Measurements from ENCODE around the gene ANKRD11. TPM values are rescaled to one million over a fixed set of nuclear protein-coding genes. Genes with fewer than 3 reads are reported as not detected.

The ANKRD11 gene
- total RNA-seq, 2 donors from 2014 or later = 118 to 159 TPM

GRCh38 chr16:89289428-89290395 is 200.6 kb downstream of the ANKRD11 start:
- WGBS, 2 experiments (ENCODE audit: insufficient coverage in 1 of 2, insufficient read length in 1 of 2) = 75 to 84% methylated on average over 12 to 21 of the region's 25 CpGs
- H3K27ac ChIP-seq (ENCODE audit: low read depth, low read length) = no peak overlapping the region
- H3K9ac ChIP-seq (ENCODE audit: extremely low read depth, low read length, poor library complexity, severe bottlenecking) = no peak overlapping the region
- Mint-ChIP-seq H3K9me3 (no peaks in the 10 kb centered on the region), H3K36me3 (ENCODE audit: low read depth) (peaks cover 33% of the 10 kb centered on the region), H3K27me3 (ENCODE audit: insufficient read depth) (no peaks in the 10 kb centered on the region), H3K4me3 (no peak overlapping the region), H3K4me1 (peaks cover 44% of the 10 kb centered on the region), H3K27ac (peak overlapping the region; percentile 91)
- H3K36me3 ChIP-seq (ENCODE audit: control insufficient read depth, insufficient read depth, low read length) = peaks cover 54% of the 10 kb centered on the region
- no peak overlapping the region for H3K4me3 ChIP-seq (ENCODE audit: low read length)
- TF ChIP-seq CTCF (conservative IDR thresholded peaks at IDR 0.05) = peak; percentile 93
- H3K27me3 ChIP-seq (ENCODE audit: control insufficient read depth, insufficient read depth, low read length, poor library complexity, severe bottlenecking) = no peaks in the 10 kb centered on the region
- DNase-seq = peak; percentile 95
- H3K4me1 ChIP-seq (ENCODE audit: control insufficient read depth, insufficient read depth, low read length) = peaks cover 13% of the 10 kb centered on the region
- no peaks in the 10 kb centered on the region for H3K9me3 ChIP-seq (ENCODE audit: control insufficient read depth, low read length)

- no peaks in the 10 kb centered on the region for H3K27me3 Mint-ChIP-seq (ENCODE audit: insufficient read depth)
- Histone ChIP-seq H3K9ac (ENCODE audit: extremely low read depth, low read length, poor library complexity, severe bottlenecking) (no peak overlapping the region), H3K4me1 (ENCODE audit: control insufficient read depth, insufficient read depth, low read length) (peaks cover 10% of the 10 kb centered on the region), H3K9me3 (ENCODE audit: control insufficient read depth, low read length) (no peaks in the 10 kb centered on the region), H3K4me3 (ENCODE audit: low read length) (no peak overlapping the region), H3K36me3 (ENCODE audit: control insufficient read depth, insufficient read depth, low read length) (peaks cover 61% of the 10 kb centered on the region), H3K27me3 (ENCODE audit: control insufficient read depth, insufficient read depth, low read length, poor library complexity, severe bottlenecking) (no peaks in the 10 kb centered on the region), H3K27ac (ENCODE audit: low read depth, low read length) (no peak overlapping the region)
- peaks cover 36% of the 10 kb centered on the region for H3K4me1 Mint-ChIP-seq
- no peaks in the 10 kb centered on the region for H3K9me3 Mint-ChIP-seq
- no peak for TF ChIP-seq CTCF (conservative IDR thresholded peaks at IDR 0.05)
- H3K36me3 Mint-ChIP-seq (ENCODE audit: low read depth) = peaks cover 33% of the 10 kb centered on the region
- 93 to 94% methylated on average over 17 to 19 of the region's 19 CpGs for WGBS, 2 experiments (ENCODE audit: insufficient coverage in 1 of 2, insufficient read length in 1 of 2)
- DNase-seq = no peak
- H3K4me3 Mint-ChIP-seq = no peak overlapping the region
- no peak overlapping the region for H3K27ac Mint-ChIP-seq
Observed at GRCh38 chr16:89288966-89289365, 201.4 kb downstream of the ANKRD11 start.

GRCh38 chr16:89288577-89288844 is 201.8 kb downstream of the ANKRD11 start:
- Mint-ChIP-seq H3K4me1 (peaks cover 33% of the 10 kb centered on the region), H3K27me3 (ENCODE audit: insufficient read depth) (no peaks in the 10 kb centered on the region), H3K4me3 (no peak overlapping the region), H3K27ac (no peak overlapping the region), H3K36me3 (ENCODE audit: low read depth) (peaks cover 33% of the 10 kb centered on the region), H3K9me3 (no peaks in the 10 kb centered on the region)
- TF ChIP-seq CTCF (conservative IDR thresholded peaks at IDR 0.05) = no peak
- Histone ChIP-seq H3K4me1 (ENCODE audit: control insufficient read depth, insufficient read depth, low read length) (peaks cover 10% of the 10 kb centered on the region), H3K36me3 (ENCODE audit: control insufficient read depth, insufficient read depth, low read length) (peaks cover 66% of the 10 kb centered on the region), H3K4me3 (ENCODE audit: low read length) (no peak overlapping the region), H3K27me3 (ENCODE audit: control insufficient read depth, insufficient read depth, low read length, poor library complexity, severe bottlenecking) (no peaks in the 10 kb centered on the region), H3K9me3 (ENCODE audit: control insufficient read depth, low read length) (no peaks in the 10 kb centered on the region), H3K9ac (ENCODE audit: extremely low read depth, low read length, poor library complexity, severe bottlenecking) (no peak overlapping the region), H3K27ac (ENCODE audit: low read depth, low read length) (no peak overlapping the region)
- DNase-seq = no peak
- WGBS, 2 experiments (ENCODE audit: insufficient coverage in 1 of 2, insufficient read length in 1 of 2) = 95 to 98% methylated on average over 8 to 13 of the region's 13 CpGs

Data from endodermal cell (in vitro differentiated cells).